Body of pancreas (tissue), 4 donors: ENCODE measurements around the gene TERC. TPM values are rescaled to one million over a fixed set of nuclear protein-coding genes. Genes with fewer than 3 reads are reported as not detected.

Experiments used
- ATAC-seq: fragments of 150-250 bp; one replicate; pipeline ENCODE4 v1.9.1; 2016
- DNase-seq, 4 donors: peaks; one replicate each; pipeline ENCODE4 v3.0.0-alpha.2; 2019
- H3K27ac ChIP-seq, 4 donors: fragments of 200-600 bp; sonication (generic); 1 replicate in 3 of 4; 2 replicates in 1 of 4; pipeline versions ENCODE4 v1.5.1 to v1.6.1; 2016 to 2019; ENCODE audit warnings: mild to moderate bottlenecking in 1 of 4, mixed read lengths in 1 of 4, moderate library complexity in 1 of 4
- H3K27me3 ChIP-seq, 2 donors: fragments of 200-600 bp; sonication (generic); one replicate each; pipeline ENCODE4 v1.6.0; 2016; ENCODE audit warnings: mild to moderate bottlenecking in 1 of 2
- H3K36me3 ChIP-seq, 2 donors: fragments of 200-600 bp; sonication (generic); replicated peaks in 1 of 2; 2 replicates each; pipeline ENCODE4 v1.5.1; 2016; ENCODE audit warnings: low read depth in 2 of 2; ENCODE audit not compliant: insufficient read depth in 1 of 2
- H3K4me1 ChIP-seq: fragments of 200-600 bp; sonication (generic); one replicate; pipeline ENCODE4 v1.6.0; 2016
- H3K4me3 ChIP-seq, 2 donors: fragments of 200-600 bp; sonication (generic); 1 replicate in 1 of 2; 2 replicates in 1 of 2; pipeline ENCODE4 v1.5.1; 2016 to 2019
- H3K9me3 ChIP-seq, 3 donors: fragments of 200-600 bp; sonication (generic); 1 replicate in 2 of 3; 2 replicates in 1 of 3; pipeline ENCODE4 v1.5.1; 2016
- POLR2A ChIP-seq, 3 donors: fragments of 450-650 bp; IDR thresholded peaks; one replicate each; pipeline ENCODE4 v1.6.1; 2016; ENCODE audit warnings: antibody characterized with exemption in 3 of 3, mild to moderate bottlenecking in 2 of 3
- WGBS, 2 donors: methylation state at CpG; one replicate each; pipeline ENCODE4 v1.1.5; 2017; 5-methylcytosine and 5-hydroxymethylcytosine counted together
- intact Hi-C: fragments of 100-400 bp; cut with DNase I; formaldehyde crosslinking; loops from one replicate; pipeline ENCODE4 v1.15.1; 2023
- total RNA-seq, 2 donors: library from RNA; depleted of rRNA; stranded (reverse); fragments of >200 nt; gene quantifications; one replicate each; pipeline ENCODE4 v1.1.0, GENCODE V29; 2016
- TF ChIP-seq, protein P1 (sequence below), 7 experiments: fragments of 450-650 bp in 4 of 7; fragments of 200-600 bp in 3 of 7; sonication (generic) in 3 of 7; IDR thresholded peaks; one replicate each; pipeline ENCODE4 v1.5.1; 2016 to 2019; ENCODE audit warnings: antibody characterized with exemption in 7 of 7

The TERC gene
- total RNA-seq, 2 donors from 2014 or later: 17.8 to 79.1 TPM

DNA sequence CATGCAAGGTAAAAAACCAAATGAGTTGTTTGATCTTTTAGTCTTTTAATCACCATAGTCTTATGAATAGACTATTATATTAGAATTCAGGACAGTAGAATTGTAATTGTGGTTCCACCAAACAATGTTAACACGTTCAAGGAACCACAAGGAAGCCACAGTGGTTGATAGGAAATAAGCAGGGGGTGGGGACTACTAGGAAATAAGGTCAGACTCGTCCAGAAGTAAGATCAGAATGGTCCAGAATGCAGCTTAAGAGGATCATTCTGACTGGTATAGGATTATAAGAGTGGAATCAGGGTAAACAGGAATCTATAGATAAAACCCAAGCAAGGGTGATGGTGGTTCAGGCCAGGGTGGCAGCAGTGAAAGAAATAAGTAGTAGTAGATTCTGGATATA, 15.9 kb upstream of the TERC start:
- H3K27me3 ChIP-seq: no peaks in the 10 kb centered on the region
- no peaks in the 10 kb centered on the region for H3K9me3 ChIP-seq
- peaks cover 3 to 38% of the 10 kb centered on the region in 2 donors for H3K36me3 ChIP-seq
- WGBS, 2 donors: 57 to 73% methylated on average over 2 of the region's 2 CpGs
- TF ChIP-seq POLR2A (IDR thresholded peaks at IDR 0.05): no peak
- TF ChIP-seq, protein P1, sequence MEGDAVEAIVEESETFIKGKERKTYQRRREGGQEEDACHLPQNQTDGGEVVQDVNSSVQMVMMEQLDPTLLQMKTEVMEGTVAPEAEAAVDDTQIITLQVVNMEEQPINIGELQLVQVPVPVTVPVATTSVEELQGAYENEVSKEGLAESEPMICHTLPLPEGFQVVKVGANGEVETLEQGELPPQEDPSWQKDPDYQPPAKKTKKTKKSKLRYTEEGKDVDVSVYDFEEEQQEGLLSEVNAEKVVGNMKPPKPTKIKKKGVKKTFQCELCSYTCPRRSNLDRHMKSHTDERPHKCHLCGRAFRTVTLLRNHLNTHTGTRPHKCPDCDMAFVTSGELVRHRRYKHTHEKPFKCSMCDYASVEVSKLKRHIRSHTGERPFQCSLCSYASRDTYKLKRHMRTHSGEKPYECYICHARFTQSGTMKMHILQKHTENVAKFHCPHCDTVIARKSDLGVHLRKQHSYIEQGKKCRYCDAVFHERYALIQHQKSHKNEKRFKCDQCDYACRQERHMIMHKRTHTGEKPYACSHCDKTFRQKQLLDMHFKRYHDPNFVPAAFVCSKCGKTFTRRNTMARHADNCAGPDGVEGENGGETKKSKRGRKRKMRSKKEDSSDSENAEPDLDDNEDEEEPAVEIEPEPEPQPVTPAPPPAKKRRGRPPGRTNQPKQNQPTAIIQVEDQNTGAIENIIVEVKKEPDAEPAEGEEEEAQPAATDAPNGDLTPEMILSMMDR (IDR thresholded peaks at IDR 0.05): no peak
- H3K27ac ChIP-seq: no peak overlapping the region
- H3K4me1 ChIP-seq: peaks cover 6% of the 10 kb centered on the region
- intact Hi-C loops: no loop called here
- H3K4me3 ChIP-seq: no peak overlapping the region
- DNase-seq (no peak), ATAC-seq (no peak)

GRCh38 chr3:169777822-169778221, 13.0 kb upstream of the TERC start:
- 89 to 95% methylated on average over 4 of the region's 4 CpGs for WGBS, 2 donors
- no peak overlapping the region for H3K27ac ChIP-seq
- no peak for DNase-seq
- no peaks in the 10 kb centered on the region for H3K9me3 ChIP-seq
- H3K36me3 ChIP-seq: peaks cover 0 to 30% of the 10 kb centered on the region in 2 donors
- TF ChIP-seq, protein P1 (IDR thresholded peaks at IDR 0.05): no peak
- no peak for TF ChIP-seq POLR2A (IDR thresholded peaks at IDR 0.05)
- H3K4me1 ChIP-seq: peaks cover 26% of the 10 kb centered on the region
- H3K4me3 ChIP-seq: no peak overlapping the region
- no peak for ATAC-seq
- intact Hi-C loops: no loop called here
- no peaks in the 10 kb centered on the region for H3K27me3 ChIP-seq

- H3K27ac ChIP-seq: peak overlapping the region in 1 of 4 donors; percentile 100
- DNase-seq (no peak), ATAC-seq (no peak)
- intact Hi-C loops: no loop called here
- H3K4me3 ChIP-seq: no peak overlapping the region
- 25 to 32% methylated on average over 5 of the region's 5 CpGs for WGBS, 2 donors
- H3K36me3 ChIP-seq: peaks cover 0 to 6% of the 10 kb centered on the region in 2 donors
- H3K9me3 ChIP-seq: no peaks in the 10 kb centered on the region
- peaks cover 26% of the 10 kb centered on the region for H3K4me1 ChIP-seq
- no peaks in the 10 kb centered on the region for H3K27me3 ChIP-seq
- TF ChIP-seq POLR2A (IDR thresholded peaks at IDR 0.05): no peak
- TF ChIP-seq, protein P1 (IDR thresholded peaks at IDR 0.05): no peak
Measured at GRCh38 chr3:169774186-169774585, 9.3 kb upstream of the TERC start.

DNA sequence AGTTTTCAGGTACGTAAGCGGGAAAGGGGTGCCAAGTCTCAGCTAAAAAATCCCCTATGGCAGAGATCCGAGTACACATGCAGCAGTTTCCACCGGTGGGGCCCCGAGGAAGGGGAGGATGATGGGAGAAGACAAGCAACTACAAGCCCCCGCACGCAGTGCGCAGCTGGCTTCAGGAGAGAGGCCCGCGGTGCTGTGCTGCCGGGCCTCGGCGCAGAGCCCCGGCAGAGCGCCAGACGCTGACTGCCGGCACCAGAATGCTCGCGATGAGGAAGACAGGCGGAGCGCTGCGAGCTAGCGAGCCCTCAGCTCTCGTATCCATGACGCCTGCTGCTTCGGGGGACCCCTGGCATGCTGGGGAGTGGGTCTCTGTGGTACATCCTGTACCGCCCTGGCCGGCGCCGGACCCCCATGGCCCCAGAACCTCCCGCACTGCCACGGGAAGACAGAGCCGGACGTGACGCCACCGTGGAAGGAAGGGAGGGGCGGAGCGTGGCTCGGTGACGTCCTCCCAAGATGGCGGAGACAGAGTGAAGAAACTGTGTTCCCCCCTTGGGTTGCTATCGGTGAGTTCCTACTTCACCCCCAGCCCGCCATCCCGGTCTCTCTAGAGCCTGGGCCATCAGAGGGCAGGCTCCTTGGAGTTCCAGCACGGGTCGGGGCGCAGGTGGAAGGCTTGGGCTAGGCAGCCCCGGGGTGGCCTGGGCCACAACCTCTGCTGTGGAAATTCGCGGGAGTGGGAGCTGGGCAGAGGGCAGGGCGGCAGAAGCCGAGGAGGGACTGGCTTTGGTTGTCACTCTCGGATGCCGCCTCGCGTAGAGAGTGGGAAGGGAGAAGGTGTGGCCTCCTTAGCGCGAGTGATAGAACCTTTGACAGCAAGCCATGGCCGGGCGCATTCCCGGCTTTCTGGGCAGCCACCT, 8.3 kb upstream of the TERC start, which contains the start of gene MYNN:
Gene MYNN (plus strand): TSS at position 500 of the 920 bp plus-strand sequence. CDS start 900 bp downstream, outside the sequence.
- Histone ChIP-seq H3K27me3 (no peaks in the 10 kb centered on the region), H3K27ac (peak within 1 kb of the TSS; percentile 97 to 100 (median 99)), H3K4me3 (peak within 1 kb of the TSS; percentile 72 to 85), H3K36me3 (no peaks in the 10 kb centered on the region), H3K9me3 (no peaks in the 10 kb centered on the region), H3K4me1 (peaks cover 26% of the 10 kb centered on the region)
- DNase-seq: peak; percentile 91 to 93 (median 92)
- intact Hi-C loops: no loop called here
- ATAC-seq: peak; percentile 88
- 0% methylated on average over 17 to 59 of the region's 61 CpGs for WGBS, 2 donors
- TF ChIP-seq, protein P1 (IDR thresholded peaks at IDR 0.05): no peak
- peak; percentile 97 to 99 (median 99) for TF ChIP-seq POLR2A (IDR thresholded peaks at IDR 0.05)
